ENCODE measurements around the gene ZNF573.

GRCh38 chr19:37695144-37695899 is 84.1 kb downstream of the ZNF573 start:
- TF ChIP-seq POLR2A (IDR thresholded peaks at IDR 0.05; ENCODE audit: low read length) (no peak), GATA1 (IDR thresholded peaks at IDR 0.05; ENCODE audit: low read depth, low read length) (no peak)
